T-helper 22 cell (primary cell): ENCODE results near the gene TRPT1.

Experiments
- DNase-seq: peaks from one replicate; pipeline ENCODE4 v3.0.0-alpha.2; 2020; ENCODE audit warnings: low read depth

The TRPT1 gene

DNA sequence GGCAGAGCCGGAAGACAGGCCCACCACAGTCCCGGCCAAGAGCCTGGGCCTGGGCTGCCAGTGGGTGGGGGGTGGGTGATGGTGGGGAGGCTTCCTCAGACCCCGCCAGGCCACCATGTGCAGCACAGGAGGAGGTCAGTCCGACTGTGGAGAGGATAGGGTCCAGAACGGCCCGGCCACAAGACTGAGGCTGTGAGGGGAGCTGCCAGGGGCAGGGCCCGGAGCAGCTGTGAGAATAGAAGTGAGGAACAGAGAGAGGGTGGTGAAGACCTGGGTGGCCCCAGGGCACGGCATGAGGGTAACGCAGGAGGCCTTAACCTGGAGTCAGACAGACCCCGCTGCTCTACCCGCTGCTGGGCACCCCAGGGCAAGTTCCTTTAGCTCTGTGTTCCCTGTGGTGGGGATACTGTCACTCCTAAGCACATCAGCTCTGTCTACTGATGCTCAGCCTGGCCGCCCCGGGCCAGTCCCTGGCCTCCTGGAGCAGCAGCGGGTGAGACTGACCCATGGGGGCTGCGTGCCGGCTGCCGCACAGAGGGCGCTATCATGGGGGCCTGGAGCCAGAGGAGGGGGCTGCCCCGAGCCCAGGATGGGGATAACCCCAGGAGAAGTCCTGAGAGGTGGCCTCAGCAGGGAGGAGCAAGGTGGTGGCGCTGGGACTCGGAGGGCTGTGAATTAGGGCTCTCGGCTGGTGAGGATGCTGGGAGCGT is 17.7 kb downstream of the TRPT1 start:
- DNase-seq: no peak

DNA sequence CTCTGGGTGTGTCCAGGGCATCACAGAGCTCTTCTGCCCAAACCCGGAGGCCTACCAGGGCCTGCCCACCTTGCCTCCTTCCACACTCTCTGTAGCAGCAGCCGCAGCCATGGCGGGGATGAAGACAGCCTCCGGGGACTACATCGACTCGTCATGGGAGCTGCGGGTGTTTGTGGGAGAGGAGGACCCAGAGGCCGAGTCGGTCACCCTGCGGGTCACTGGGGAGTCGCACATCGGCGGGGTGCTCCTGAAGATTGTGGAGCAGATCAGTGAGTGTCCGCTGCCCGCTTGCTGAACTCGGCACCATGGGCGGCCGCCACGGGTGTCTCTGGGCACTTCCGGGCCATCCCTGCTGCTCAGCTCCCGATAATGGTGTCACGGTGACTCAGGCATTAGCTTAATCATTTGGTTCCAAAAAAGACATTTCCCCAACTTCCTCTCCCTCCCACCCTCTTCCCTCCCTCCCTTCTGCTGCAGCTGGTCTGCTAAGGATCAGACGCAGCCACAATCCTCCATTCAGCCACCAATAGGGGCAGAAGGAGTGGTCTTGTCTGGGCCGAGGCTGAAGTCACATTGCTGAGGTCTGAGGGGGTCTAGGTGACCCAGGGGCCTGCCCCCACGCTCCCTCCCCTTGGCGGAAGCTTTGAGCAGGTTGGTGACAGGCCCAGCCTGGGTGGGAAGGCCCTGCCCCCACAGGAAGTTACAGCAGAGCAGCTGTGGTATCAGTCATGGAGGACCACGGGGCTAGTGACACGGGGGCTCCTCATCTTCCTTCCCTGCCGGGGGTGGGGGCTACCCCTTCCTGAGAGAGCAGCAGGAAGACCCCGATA is 18.5 kb downstream of the TRPT1 start:
- peak; percentile 59 for DNase-seq

DNA sequence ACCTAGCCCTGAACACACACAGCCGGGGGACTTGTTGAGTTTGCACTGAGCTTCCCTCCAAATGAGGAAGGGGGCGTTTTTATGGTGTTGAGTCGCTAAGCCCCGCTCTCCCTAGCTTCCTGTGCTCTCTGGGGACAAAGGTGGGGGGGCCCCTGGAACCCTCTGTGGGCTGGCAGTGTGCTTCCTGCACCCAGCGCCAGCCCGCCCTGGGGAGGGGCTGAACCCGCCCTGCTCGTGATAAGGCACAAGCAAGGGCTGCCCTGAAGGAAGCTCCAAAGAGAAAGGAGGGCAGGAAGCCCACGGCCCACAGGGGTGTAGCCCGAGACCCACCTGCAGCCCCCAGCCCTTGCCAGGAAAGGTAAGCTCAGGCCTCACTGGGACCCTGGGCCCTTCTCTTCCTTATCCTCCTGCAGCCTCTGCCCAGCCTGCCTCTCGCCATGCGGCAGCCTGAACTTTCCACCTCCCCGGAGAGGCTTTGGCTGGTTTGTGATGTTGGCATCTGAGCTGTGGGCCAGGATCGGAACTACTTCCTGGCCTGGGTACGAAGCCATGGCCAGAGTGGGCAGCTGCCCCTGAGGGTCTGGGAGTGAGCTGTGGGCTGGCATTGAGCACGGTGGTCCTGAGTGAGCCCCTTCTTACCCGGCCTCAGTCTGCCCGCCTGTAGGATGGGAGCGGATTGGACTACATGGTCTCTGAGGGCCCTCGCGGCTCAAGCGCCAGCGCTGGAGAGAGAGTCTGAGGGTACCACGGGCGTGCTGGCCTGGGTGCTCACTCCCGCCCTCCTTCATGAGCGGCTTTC is 19.3 kb downstream of the TRPT1 start, which contains the start of gene FERMT3:
Gene FERMT3 (plus strand): TSS at position 265 of the 799 bp plus-strand sequence. CDS start 644 bp downstream, outside the sequence.
- DNase-seq: peak; percentile 59

DNA sequence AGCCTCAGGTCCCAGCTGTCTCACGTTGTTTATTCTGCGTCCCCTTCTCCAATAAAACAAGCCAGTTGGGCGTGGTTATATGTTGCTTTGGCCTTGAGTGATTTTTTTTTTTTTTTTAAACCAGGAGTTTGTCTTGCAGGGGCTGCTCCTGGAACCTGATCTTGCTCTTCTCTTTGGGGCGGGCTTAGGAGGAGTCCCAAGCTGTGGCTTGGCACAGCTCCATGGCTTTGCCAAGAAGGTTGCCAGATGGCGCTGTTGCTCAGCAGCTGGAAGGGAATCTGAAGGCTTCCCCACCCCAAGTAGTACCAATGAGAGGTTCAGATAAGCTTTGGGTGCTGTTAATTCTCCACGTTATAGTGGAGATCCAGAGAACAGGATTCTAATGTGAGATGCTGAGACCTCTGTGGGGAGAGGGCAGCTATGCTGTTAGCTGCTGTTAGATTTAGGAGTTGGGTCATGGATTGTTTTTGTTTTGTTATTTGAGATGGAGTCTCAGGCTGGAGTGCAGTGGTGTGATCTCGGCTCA is 21.5 kb downstream of the TRPT1 start:
- DNase-seq: peak; percentile 67

DNA sequence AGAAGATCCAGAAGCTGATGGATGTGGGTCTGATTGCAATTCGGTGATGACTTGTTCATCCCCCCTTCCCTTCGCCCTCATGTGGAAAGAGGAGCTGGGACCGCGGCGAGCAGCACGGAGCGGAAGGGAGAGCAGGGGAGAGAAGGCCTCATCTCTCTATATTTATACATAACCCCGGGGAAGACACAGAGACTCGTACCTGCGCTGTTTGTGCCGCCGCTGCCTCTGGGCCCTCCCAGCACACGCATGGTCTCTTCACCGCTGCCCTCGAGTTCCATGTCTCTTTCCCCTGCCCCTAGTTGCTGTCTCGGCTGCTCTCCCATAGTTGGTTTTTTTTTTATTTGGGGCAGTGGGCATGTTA is 21.9 kb downstream of the TRPT1 start:
- no peak for DNase-seq

DNA sequence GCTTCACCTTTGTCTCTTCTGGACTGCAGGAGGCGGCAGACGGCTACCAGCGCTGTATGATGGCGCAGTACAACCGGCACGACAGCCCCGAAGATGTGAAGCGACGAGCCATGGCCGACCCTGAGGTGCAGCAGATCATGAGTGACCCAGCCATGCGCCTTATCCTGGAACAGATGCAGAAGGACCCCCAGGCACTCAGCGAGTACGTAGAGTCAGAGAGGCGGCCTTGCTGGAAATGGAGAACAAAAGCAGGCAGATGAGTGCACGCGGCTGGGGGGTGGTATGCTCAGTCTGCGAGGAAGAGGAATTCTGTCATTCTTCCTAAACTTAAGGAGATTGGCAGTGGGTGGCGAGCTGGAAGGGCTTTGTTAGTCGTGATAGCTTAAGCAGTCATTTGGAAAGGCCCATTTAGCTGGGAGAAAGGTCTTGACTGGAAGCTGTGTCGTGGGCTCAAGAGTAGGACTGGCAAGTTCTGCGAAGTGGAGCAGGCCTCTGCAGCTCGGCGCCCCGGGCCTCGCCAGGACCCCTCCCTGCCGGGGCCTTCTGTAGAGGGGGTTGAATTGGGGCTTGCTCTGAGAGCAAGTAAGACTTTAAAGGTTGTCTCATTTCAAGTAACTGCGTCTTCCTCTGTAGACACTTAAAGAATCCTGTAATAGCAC is 22.4 kb downstream of the TRPT1 start:
- no peak for DNase-seq

DNA sequence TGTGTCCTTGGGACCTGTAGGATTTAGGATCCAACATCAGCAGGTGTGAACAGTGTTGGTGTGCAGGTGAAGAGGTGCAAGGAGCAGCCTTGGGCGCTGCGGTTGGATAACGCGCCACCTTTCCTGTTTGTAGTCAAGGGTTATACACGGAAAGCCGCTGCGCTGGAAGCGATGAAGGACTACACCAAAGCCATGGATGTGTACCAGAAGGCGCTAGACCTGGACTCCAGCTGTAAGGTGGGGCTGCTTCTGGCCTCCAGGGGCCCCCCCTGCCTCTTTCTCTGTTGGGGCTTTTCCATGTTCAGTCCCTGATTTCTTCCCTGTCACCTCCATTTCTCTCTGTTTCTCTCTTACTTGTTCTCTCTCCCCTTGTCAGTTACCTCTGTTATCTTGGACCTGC is 23.0 kb downstream of the TRPT1 start:
- DNase-seq: no peak

DNA sequence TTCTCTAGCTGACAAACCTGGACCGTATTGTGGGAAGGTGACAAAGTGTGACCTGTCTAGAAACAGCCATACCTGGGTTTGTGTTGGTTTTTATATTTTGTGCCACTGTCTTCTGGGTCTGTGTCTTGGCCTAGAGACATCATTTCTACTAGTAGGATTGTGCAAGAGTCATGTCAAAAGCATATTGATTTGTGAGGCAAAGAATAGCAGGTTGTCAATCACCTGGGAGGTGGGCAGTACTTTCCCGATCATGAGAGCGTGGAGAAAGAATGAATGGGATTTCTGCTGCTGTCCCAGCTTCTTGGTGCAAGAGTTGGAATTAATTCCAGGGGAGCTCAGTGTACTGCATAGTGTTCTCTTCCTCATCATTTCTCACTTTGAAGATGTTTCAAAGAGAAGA is 24.4 kb downstream of the TRPT1 start:
- DNase-seq: no peak

DNA sequence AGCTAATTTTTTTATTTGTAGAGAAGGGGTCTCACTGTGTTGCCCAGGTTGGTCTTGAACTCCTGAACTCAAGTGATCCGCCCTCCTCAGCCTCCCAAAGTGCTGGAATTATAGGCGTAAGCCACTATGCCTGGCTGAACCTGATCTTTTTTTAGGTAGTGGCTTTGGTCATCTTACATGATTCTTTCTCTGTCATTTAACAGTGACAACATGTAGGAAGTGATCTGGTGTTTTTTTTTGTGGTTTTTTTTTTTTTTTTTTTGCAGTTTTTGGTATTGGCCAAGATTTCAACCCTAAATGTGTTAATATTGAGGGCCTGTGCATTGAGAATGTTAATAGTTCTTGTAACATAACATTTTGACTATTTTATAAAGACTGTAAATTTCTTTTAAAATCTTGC is 27.5 kb downstream of the TRPT1 start:
- DNase-seq: no peak

DNA sequence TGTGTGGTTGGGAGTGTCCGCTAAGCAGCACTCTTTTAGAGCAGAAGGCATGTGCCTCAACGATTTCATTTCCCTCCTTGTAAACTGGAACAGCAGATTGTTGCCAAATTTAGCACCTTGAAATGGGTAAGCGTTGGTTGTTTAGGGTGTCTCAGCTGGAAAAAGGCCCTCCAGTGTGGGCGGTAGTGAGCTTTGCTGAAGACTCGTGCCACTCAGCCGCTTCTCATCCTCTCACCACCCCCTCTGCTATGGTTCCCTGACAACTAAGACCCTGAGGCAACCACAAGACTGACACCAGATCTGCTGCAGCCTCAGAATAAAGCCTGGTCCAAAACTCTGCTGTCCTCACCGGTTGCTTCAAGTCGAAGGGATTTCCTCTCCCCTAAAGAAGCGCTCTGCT is 29.4 kb downstream of the TRPT1 start:
- DNase-seq: no peak

DNA sequence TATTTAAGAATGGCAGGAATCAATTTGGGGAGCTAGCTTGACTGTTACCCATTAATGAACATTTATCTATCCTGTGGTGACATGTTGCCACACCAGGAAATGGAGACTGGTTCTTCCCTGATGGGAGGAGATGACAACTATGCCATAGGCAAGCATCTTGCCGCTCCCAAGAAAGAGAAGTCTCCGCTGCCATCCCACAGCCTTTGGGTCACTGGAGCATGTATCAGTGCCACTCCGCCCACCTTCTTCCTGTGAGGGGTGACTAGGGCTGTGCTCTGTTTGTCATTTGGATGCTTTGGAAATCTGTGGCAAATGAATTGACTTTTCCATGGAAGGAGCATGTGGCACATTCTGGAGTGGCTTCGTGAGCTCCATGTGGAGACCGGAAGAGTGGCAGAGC is 33.6 kb downstream of the TRPT1 start:
- DNase-seq: no peak

DNA sequence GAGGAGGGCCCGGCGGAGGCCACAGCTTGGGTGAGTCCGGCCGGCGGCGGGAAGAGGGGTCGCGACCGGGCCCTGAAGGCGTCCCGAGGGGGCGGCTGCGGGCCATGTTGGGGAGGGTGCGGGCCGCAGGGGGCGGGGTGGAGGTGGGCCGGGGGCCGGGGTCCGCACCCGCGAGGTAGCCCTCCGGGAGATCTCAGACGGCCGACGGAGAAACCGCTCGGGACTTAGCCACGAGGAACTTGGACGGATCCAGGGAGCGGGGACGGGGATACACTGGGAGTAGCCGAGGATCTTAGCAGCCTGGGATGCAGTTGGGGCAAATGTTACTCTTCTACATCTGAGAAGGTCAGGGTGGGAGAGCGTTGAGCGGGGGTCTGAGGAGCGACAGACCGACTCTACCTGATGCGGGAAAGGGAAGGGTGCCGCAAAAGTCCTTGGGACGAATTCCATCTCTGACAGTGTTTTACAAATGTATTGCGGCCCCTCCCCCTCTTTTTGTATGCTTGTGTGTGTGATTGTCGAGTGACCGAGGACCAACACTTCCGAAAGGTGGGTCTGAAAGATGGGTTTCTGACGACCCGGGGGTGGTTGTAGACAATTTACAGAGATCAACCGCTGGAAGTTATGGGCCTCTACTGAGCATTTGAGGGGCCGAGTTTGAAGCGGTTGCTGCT is 39.4 kb downstream of the TRPT1 start:
- no peak for DNase-seq

DNA sequence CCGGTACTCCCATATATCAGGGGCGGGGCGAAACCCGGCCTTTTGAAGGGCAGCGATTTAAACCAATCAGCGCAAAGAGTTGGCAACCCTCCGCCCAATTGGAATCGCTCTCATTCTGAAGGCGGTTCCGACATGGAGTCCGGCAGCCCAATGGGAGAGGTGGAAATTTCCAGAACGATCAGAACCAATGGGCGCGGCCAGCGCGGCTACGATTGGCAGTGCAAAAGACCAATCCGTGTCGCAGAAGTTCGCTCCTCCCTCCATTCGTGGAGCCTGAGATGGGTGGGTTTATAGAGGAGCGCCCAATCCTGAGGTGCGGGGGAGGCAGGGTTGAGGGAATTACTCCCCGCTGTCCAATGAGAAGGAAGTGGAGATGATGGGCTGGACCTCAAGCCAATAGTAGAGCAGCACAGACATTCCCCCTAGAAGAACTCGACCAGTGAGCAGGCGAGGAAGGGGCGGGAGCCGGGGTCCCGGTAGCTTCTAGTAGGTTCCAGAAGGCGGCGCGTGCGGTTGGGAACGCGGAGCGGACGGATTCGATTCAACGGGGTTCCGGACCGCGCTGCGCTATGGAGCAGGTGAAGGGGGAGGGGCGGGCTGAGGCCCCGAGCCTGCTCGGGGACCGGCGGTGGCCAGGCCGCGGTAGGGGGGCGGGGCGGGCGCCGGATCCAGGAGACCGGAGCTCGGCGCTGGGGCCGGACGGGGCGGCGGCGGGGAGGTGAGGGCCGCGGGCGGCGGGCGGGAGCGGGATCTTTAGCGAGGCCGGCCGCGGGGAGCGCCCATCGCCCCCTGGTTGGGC is 40.1 kb downstream of the TRPT1 start, which contains the start of gene STIP1:
Gene STIP1 (plus strand): TSS at position 479 of the 799 bp plus-strand sequence. CDS start 91 bp downstream, at position 570.
- peak; percentile 99 for DNase-seq

DNA sequence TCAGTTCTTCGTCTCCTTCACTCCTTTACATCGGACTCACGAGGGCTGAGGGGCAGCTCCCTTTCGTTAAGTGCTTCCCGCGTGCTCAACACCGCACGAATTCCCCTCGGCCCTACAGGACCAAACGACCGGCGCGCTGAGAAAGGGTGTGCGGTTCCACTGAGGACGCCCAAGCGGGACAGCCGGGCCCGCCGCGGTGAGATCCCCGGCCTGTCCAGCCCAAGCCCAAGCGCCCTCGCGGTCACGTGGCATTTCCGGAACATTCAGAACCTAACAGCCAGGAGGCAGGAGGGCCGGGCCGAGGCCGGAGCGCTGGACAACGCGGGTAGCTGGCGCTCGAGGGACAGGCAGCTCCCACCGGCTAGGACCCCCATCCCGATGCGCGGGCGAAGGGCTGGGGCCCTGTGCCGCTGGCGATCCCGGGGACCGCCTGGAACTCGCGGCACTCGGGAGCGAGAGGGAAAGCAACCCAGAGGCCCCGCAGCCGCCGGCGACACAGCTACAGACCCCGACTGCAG is 40.8 kb downstream of the TRPT1 start:
- DNase-seq: no peak

DNA sequence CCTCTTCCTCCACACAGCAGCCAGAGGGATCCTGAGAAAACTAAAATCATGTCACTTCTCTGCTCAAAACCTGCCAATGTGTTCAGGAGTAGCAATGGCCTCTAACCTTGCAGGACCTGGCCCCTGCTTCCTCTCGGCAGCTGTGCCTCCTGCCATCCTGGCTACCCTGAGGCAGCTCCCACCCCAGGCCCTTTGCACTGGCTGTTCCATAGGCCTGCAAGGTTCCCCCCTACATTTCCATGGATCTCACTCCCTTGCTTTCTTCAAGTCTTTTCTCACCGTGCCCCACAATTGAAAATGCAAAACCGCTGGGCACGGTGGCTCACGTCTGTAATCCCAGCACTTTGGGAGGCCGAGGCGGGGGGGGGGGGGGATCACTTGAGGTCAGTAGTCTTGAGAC is 42.1 kb downstream of the TRPT1 start:
- DNase-seq: no peak

DNA sequence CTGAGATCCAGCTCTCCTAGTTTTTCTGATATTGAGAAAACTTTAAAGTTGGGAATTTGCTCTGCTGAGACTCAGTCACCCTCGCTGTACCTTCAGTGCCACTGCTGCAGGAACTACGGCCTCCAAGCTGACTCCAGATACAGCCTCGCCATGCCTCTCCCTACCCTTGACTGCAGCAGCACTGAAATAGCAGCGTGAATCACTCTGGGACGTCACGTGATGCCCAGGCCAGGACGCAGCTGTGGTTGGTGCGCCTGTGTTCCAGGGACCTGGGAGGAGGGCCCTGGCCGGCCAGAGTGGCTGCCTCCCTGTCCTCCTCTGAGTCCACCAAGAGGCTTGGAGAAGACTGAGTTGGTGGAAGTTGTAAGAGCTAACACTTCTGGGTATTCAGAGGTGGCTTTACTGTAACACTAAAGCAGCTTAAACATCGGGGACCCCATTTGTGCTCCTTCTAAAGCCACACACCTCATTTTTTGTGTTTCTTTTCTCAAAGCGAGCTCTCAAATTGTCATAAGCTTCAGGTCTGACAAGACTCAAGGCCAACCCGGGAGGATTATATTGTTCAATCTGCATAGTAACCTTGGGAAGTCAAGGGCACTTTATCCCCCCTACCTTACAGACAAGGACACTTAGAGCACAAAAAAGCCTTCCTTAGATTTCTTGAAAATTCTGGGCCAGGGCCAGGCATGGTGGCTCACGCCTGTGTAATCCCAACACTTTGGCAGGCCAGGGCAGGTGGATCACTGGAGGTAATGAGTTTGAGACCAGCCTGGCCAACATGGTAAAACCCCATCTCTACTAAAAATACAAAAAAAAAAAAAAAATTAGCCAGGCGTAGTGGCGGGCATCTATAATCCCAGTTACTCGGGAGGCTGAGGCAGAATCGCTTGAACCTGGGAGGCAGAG is 44.2 kb downstream of the TRPT1 start:
- DNase-seq: no peak

DNA sequence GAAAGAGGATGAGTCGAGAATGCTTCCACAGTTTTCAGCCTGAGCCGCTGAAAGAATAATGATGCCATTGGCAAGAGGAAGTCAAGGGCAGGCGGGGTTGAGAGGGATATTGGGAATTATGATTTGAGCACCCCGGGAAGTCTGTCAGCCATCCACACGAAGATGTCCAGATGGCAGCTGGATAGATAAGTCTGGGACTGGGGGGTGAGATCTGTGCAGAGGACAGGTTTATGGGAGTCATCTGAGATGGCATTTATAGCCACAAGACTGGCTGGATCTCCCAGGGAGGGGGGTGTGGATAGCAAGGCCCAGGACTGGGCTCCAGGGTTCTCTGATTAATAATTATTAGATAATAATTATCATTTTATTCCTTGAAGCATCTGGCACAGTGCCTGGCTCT is 45.1 kb downstream of the TRPT1 start:
- DNase-seq: no peak

DNA sequence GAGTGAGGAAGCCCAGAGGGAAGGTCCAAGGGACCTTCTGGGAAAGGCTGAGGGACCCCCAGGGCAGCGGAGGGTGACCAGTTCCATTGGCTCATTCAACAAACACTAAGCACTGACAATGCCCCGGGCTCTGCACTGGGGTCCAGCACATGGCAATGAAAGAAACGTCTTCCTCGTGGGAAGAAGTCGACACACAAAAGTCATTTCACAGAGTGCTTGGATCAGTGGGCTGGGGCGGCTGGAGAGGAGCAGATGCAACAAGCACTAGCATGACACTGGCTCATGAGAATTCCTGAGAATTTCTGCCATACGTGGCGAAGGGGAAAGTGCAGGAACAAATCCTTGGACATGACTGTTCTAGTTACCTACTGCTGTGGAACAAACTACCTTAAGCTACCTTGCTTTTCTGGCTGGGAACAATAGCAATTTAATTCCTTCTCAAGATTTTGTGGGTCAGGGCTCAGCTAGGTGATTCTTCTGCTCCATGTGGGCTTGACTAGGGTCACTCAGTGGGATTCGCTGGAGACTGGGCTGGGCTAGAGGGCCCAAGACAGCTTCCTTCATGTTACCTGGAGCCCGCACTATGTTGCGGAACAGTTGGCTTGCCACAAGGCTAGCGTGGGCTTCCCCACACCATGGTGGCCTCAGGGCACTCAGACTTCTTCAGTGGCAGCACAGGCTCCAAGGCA is 46.9 kb downstream of the TRPT1 start:
- DNase-seq: no peak
